ENCODE data around the gene KCNK13. TPM values are rescaled to one million over a fixed set of nuclear protein-coding genes. Genes with fewer than 3 reads are reported as not detected.
A peak's percentile ranks its signal among the peaks of the same experiment; 100 is the strongest.

KCNK13 gene
- total and polyA plus RNA-seq, 2 experiments from 2014 or later: 0.21 to 1.0 TPM

GRCh38 chr14:90111895-90112534 is 50.2 kb downstream of the KCNK13 start:
- H3K36me3 ChIP-seq (ENCODE audit: insufficient read depth): no peaks in the 10 kb centered on the region
- DNase-seq (ENCODE audit: low spot score) (no peak), ATAC-seq (no peak)
- Mint-ChIP-seq H3K4me3 (no peak overlapping the region), H3K4me1 (no peaks in the 10 kb centered on the region), H3K9me3 (no peaks in the 10 kb centered on the region), H3K27ac (no peak overlapping the region), H3K36me3 (ENCODE audit: low read depth) (no peaks in the 10 kb centered on the region), H3K27me3 (ENCODE audit: insufficient read depth, low read depth, poor library complexity) (peaks cover 7% of the 10 kb centered on the region)
- no peak overlapping the region for H2AFZ ChIP-seq
- H3K4me3 ChIP-seq: no peak overlapping the region
- no peaks in the 10 kb centered on the region for H3F3A ChIP-seq (replicated peaks; ENCODE audit: low read depth)
- no peaks in the 10 kb centered on the region for H4K20me1 ChIP-seq (replicated peaks; ENCODE audit: insufficient read depth)
- no peaks in the 10 kb centered on the region for H3K9me2 ChIP-seq (ENCODE audit: insufficient read depth)
- no peak overlapping the region for H3K27ac ChIP-seq (ENCODE audit: low read depth)
- H3K4me1 ChIP-seq (ENCODE audit: insufficient read depth): no peaks in the 10 kb centered on the region
- H3K4me2 ChIP-seq: no peak overlapping the region
- no peak for TF ChIP-seq ZNF114 (CRISPR knock-in tag; IDR thresholded peaks at IDR 0.05)
- no peak for TF ChIP-seq REST (IDR thresholded peaks at IDR 0.05; ENCODE audit: unreplicated experiment)
- TF ChIP-seq POLR2AphosphoS5 (IDR thresholded peaks at IDR 0.05; ENCODE audit: low read depth): no peak
- no peaks in the 10 kb centered on the region for H3K27me3 ChIP-seq (ENCODE audit: insufficient read depth)
- no peaks in the 10 kb centered on the region for H3K79me2 ChIP-seq (replicated peaks; ENCODE audit: insufficient read depth)

GRCh38 chr14:90114554-90114953 is 52.8 kb downstream of the KCNK13 start:
- DNase-seq (ENCODE audit: low spot score) (no peak), ATAC-seq (no peak)
- Mint-ChIP-seq H3K27me3 (ENCODE audit: insufficient read depth, low read depth, poor library complexity) (peaks cover 7% of the 10 kb centered on the region), H3K4me3 (no peak overlapping the region), H3K27ac (no peak overlapping the region), H3K36me3 (ENCODE audit: low read depth) (no peaks in the 10 kb centered on the region), H3K4me1 (no peaks in the 10 kb centered on the region), H3K9me3 (peaks cover 2% of the 10 kb centered on the region; the same call in 1 of the 3 replicates)
- TF ChIP-seq ZNF114 (CRISPR knock-in tag; IDR thresholded peaks at IDR 0.05) (no peak), ZNF331 (CRISPR knock-in tag; IDR thresholded peaks at IDR 0.05; ENCODE audit: low read depth) (no peak), STAT1 (IDR thresholded peaks at IDR 0.05; ENCODE audit: unreplicated experiment) (no peak), ETS1 (IDR thresholded peaks at IDR 0.05) (no peak), ZNF462 (CRISPR knock-in tag; IDR thresholded peaks at IDR 0.05) (no peak), NANOG (IDR thresholded peaks at IDR 0.05; ENCODE audit: borderline replicate concordance) (no peak), CTCF (conservative IDR thresholded peaks at IDR 0.05; ENCODE audit: low read depth in 2 of 2) (peak; percentile 32 to 39)
- Histone ChIP-seq H3K27ac (ENCODE audit: low read depth) (no peak overlapping the region), H2AFZ (no peak overlapping the region), H4K20me1 (replicated peaks; ENCODE audit: insufficient read depth) (no peaks in the 10 kb centered on the region), H3K4me3 (no peak overlapping the region), H3K4me1 (ENCODE audit: insufficient read depth) (no peaks in the 10 kb centered on the region), H3F3A (replicated peaks; ENCODE audit: low read depth) (no peaks in the 10 kb centered on the region), H3K4me2 (no peak overlapping the region), H3K79me2 (replicated peaks; ENCODE audit: insufficient read depth) (no peaks in the 10 kb centered on the region), H3K27me3 (ENCODE audit: insufficient read depth) (no peaks in the 10 kb centered on the region), H3K36me3 (ENCODE audit: insufficient read depth) (no peaks in the 10 kb centered on the region), H3K9me2 (ENCODE audit: insufficient read depth) (no peaks in the 10 kb centered on the region)

Measured in GM23338 (cell line).